Liver (tissue), 9 donors: ENCODE results near the gene TIMP3. TPM values are rescaled to one million over a fixed set of nuclear protein-coding genes. Genes with fewer than 3 reads are reported as not detected.

Experiments used
- DNase-seq: peaks from one replicate; pipeline ENCODE4 v3.0.0-alpha.2; 2017; ENCODE audit warnings: low spot score
- H3K27ac ChIP-seq, 2 donors: one replicate each; pipeline ENCODE4 v1.7.0; 2013; ENCODE audit warnings: inconsistent platforms in 2 of 2, low read length in 2 of 2, control low read depth in 1 of 2, low read depth in 1 of 2, mild to moderate bottlenecking in 1 of 2
- H3K27me3 ChIP-seq, 4 donors: one replicate each; pipeline versions ENCODE4 v1.6.1 to v1.7.0; 2013; ENCODE audit warnings: low read length in 3 of 4, inconsistent platforms in 1 of 4, mild to moderate bottlenecking in 1 of 4, moderate library complexity in 1 of 4; ENCODE audit not compliant: control insufficient read depth in 4 of 4, insufficient read depth in 4 of 4
- H3K36me3 ChIP-seq, 4 donors: one replicate each; pipeline versions ENCODE4 v1.6.1 to v1.7.0; 2013; ENCODE audit warnings: low read length in 3 of 4, mild to moderate bottlenecking in 3 of 4, low read depth in 1 of 4, moderate library complexity in 1 of 4; ENCODE audit not compliant: control insufficient read depth in 4 of 4, insufficient read depth in 3 of 4
- H3K4me1 ChIP-seq, 4 donors: one replicate each; pipeline versions ENCODE4 v1.6.1 to v1.7.0; 2013; ENCODE audit warnings: low read length in 3 of 4, mild to moderate bottlenecking in 3 of 4, moderate library complexity in 1 of 4; ENCODE audit not compliant: control insufficient read depth in 4 of 4, insufficient read depth in 4 of 4
- H3K4me3 ChIP-seq, 3 donors: one replicate each; pipeline versions ENCODE4 v1.6.1 to v1.7.0; 2013; ENCODE audit warnings: low read length in 3 of 3, control low read depth in 1 of 3, low read depth in 1 of 3, mild to moderate bottlenecking in 1 of 3
- H3K9ac ChIP-seq, 2 donors: one replicate each; pipeline ENCODE4 v1.7.0; 2013; ENCODE audit warnings: low read length in 2 of 2, mild to moderate bottlenecking in 2 of 2, moderate library complexity in 2 of 2, control low read depth in 1 of 2, low read depth in 1 of 2
- H3K9me3 ChIP-seq, 4 donors: one replicate each; pipeline versions ENCODE4 v1.6.1 to v1.7.0; 2013; ENCODE audit warnings: low read length in 3 of 4; ENCODE audit not compliant: control insufficient read depth in 4 of 4
- EGR1 ChIP-seq, 2 donors: IDR thresholded peaks; 2 replicates each; pipeline ENCODE4 v1.6.1; 2016 to 2018; ENCODE audit warnings: antibody characterized with exemption in 2 of 2, low read depth in 2 of 2
- FOXA2 ChIP-seq: IDR thresholded peaks from 2 replicates; pipeline ENCODE4 v1.6.1; 2016; ENCODE audit warnings: antibody characterized with exemption
- GABPA ChIP-seq, 2 donors: IDR thresholded peaks in 1 of 2; conservative IDR thresholded peaks in 1 of 2; 2 replicates each; pipeline ENCODE4 v1.6.1; 2016; ENCODE audit warnings: antibody characterized with exemption in 2 of 2, mild to moderate bottlenecking in 1 of 2, moderate library complexity in 1 of 2
- HNF4A ChIP-seq, 2 donors: conservative IDR thresholded peaks; 2 replicates each; pipeline ENCODE4 v1.6.1; 2016; ENCODE audit warnings: antibody characterized with exemption in 2 of 2, mild to moderate bottlenecking in 2 of 2
- HNF4G ChIP-seq: IDR thresholded peaks from 2 replicates; pipeline ENCODE4 v1.6.1; 2016; ENCODE audit warnings: antibody characterized with exemption
- JUND ChIP-seq, 2 donors: IDR thresholded peaks; 2 replicates each; pipeline ENCODE4 v1.6.1; 2016; ENCODE audit warnings: antibody characterized with exemption in 2 of 2
- NR2F2 ChIP-seq: IDR thresholded peaks from 2 replicates; pipeline ENCODE4 v1.6.1; 2016; ENCODE audit warnings: antibody characterized with exemption
- RAD21 ChIP-seq, 2 donors: IDR thresholded peaks; 2 replicates each; pipeline ENCODE4 v1.6.1; 2016; ENCODE audit warnings: antibody characterized with exemption in 2 of 2, mild to moderate bottlenecking in 2 of 2
- RXRA ChIP-seq, 2 donors: IDR thresholded peaks; 2 replicates each; pipeline ENCODE4 v1.6.1; 2017 to 2018; ENCODE audit warnings: antibody characterized with exemption in 2 of 2, mild to moderate bottlenecking in 1 of 2
- SP1 ChIP-seq: IDR thresholded peaks from 2 replicates; pipeline ENCODE4 v1.6.1; 2018; ENCODE audit warnings: antibody characterized with exemption, mild to moderate bottlenecking
- TAF1 ChIP-seq: conservative IDR thresholded peaks from 2 replicates; pipeline ENCODE4 v1.6.1; 2016; ENCODE audit warnings: antibody characterized with exemption, mild to moderate bottlenecking
- YY1 ChIP-seq: IDR thresholded peaks from 2 replicates; pipeline ENCODE4 v1.6.1; 2016; ENCODE audit warnings: antibody characterized with exemption, mild to moderate bottlenecking
- WGBS: extraction: QIAGEN DNeasy Blood & Tissue Kit; methylation state at CpG from one replicate; pipeline ENCODE4 v1.1.7; 2013; 5-methylcytosine and 5-hydroxymethylcytosine counted together
- polyA plus RNA-seq, 2 donors: library from polyadenylated mRNA; stranded (reverse) in 1 of 2; unstranded in 1 of 2; fragments of 200-250 nt in 1 of 2; fragments of >200 nt in 1 of 2; fragmentation: Nextera tagmentation in 1 of 2; extraction: Ambion mirVana in 1 of 2; gene quantifications; one replicate each; pipeline versions ENCODE4 v1.2.1 to v1.2.3, GENCODE V29; 2013 to 2015
- total RNA-seq, 2 donors: library from RNA; depleted of rRNA; stranded (reverse); fragments of >200 nt; gene quantifications; one replicate each; pipeline ENCODE4 v1.2.3, GENCODE V29; 2014
- TF ChIP-seq, protein P1 (sequence below): IDR thresholded peaks from 2 replicates; pipeline ENCODE4 v1.6.1; 2016; ENCODE audit warnings: antibody characterized with exemption, mild to moderate bottlenecking
- TF ChIP-seq, protein P2 (sequence below): fragments of 150-350 bp; IDR thresholded peaks from 2 replicates; pipeline ENCODE4 v1.5.1; 2017; ENCODE audit warnings: improper control_type of control experiment, low read depth, low read length; ENCODE audit not compliant: missing input control
- TF ChIP-seq, protein P3 (sequence below): IDR thresholded peaks from 2 replicates; pipeline ENCODE4 v1.6.1; 2016; ENCODE audit warnings: antibody characterized with exemption
- TF ChIP-seq, protein P4 (sequence below): IDR thresholded peaks from 2 replicates; pipeline ENCODE4 v1.6.1; 2016; ENCODE audit warnings: antibody characterized with exemption
- TF ChIP-seq, protein P5 (sequence below): IDR thresholded peaks from 2 replicates; pipeline ENCODE4 v1.6.1; 2016; ENCODE audit warnings: antibody characterized with exemption
- donor health status: healthy.
- donor health status: healthy.
- donor health status: healthy.
- donor health status: healthy.
- donor health status: healthy.

TIMP3 gene
- total and polyA plus RNA-seq, 4 donors = 28.0 to 44.0 (median 31.2) TPM

DNA sequence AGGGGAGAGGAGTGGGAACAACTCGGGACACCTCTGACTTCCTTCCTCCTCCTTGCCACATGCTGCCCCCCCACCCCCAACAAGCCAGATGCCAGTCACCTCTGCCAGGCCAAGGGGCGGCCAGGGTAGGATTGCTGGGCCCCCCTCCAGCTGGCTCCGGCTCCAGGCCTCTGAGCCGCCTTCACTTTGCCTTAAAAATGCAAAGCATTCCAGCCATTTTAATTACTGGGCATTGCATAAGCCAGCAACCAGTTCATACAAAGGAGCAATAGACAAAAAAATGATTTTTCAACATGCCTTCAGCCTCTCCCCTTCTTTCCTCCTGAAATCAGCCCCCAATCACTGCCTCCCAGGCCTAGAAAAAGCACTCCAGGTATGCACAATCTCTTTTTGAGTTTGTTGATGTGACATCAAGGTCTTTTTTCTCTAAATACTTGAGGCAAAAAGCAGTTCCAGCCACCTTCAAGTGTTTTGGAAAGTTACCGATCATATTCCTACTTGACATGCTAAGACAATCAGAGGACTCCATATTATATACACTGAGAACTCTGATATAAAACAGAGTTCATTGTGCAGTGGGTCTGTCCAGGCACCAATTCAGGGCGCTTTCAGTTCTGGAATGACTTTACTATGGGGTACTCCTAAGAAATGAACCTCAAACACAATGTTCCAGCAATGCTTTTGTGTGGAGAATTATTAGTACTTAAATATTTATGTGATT lies 12.4 kb upstream of the TIMP3 start (continued):
- TF ChIP-seq, protein P1, sequence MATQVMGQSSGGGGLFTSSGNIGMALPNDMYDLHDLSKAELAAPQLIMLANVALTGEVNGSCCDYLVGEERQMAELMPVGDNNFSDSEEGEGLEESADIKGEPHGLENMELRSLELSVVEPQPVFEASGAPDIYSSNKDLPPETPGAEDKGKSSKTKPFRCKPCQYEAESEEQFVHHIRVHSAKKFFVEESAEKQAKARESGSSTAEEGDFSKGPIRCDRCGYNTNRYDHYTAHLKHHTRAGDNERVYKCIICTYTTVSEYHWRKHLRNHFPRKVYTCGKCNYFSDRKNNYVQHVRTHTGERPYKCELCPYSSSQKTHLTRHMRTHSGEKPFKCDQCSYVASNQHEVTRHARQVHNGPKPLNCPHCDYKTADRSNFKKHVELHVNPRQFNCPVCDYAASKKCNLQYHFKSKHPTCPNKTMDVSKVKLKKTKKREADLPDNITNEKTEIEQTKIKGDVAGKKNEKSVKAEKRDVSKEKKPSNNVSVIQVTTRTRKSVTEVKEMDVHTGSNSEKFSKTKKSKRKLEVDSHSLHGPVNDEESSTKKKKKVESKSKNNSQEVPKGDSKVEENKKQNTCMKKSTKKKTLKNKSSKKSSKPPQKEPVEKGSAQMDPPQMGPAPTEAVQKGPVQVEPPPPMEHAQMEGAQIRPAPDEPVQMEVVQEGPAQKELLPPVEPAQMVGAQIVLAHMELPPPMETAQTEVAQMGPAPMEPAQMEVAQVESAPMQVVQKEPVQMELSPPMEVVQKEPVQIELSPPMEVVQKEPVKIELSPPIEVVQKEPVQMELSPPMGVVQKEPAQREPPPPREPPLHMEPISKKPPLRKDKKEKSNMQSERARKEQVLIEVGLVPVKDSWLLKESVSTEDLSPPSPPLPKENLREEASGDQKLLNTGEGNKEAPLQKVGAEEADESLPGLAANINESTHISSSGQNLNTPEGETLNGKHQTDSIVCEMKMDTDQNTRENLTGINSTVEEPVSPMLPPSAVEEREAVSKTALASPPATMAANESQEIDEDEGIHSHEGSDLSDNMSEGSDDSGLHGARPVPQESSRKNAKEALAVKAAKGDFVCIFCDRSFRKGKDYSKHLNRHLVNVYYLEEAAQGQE = no peak
- TF ChIP-seq TAF1 (no peak), EGR1 (IDR thresholded peaks at IDR 0.05; ENCODE audit: low read depth in 2 of 2) (no peak)
- TF ChIP-seq, protein P2, sequence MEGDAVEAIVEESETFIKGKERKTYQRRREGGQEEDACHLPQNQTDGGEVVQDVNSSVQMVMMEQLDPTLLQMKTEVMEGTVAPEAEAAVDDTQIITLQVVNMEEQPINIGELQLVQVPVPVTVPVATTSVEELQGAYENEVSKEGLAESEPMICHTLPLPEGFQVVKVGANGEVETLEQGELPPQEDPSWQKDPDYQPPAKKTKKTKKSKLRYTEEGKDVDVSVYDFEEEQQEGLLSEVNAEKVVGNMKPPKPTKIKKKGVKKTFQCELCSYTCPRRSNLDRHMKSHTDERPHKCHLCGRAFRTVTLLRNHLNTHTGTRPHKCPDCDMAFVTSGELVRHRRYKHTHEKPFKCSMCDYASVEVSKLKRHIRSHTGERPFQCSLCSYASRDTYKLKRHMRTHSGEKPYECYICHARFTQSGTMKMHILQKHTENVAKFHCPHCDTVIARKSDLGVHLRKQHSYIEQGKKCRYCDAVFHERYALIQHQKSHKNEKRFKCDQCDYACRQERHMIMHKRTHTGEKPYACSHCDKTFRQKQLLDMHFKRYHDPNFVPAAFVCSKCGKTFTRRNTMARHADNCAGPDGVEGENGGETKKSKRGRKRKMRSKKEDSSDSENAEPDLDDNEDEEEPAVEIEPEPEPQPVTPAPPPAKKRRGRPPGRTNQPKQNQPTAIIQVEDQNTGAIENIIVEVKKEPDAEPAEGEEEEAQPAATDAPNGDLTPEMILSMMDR = no peak
- TF ChIP-seq, protein P3, sequence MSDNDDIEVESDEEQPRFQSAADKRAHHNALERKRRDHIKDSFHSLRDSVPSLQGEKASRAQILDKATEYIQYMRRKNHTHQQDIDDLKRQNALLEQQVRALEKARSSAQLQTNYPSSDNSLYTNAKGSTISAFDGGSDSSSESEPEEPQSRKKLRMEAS = no peak

DNA sequence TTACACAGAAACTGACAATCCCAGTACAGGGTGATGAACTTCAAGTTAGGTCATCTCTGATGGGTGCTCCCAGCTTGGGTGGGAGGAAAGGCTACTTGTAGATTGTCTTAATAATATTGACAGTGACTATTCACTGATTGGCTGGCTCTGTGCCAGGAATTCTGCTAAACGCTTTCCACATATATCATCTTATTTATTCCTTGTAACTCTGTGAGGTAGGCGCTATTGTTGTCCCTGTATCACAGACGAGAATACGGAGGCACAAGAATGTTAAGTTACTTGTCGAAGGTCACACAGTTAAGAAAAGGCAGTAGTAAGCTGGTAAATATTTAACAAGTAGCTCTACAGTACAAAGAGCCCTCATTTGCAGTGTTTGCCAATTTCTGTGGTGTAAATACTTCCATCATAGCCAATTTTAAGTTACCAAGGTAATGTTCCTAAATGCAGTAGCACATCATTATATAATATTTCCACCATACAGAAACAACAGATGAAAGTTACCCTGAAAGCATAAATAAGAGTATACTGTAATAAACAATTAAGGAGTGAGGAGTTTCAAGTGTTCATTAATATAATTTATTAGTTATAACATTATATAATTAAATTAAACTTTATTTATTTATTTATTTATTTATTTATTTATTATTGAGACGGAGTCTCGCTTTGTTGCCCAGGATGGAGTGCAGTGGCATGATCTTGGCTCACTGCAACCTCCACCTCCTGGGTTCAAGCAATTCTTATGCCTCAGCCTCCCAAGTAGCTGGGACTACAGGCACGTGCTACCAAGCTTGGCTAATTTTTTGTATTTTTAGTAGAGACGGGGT lies 11.5 kb upstream of the TIMP3 start:
- 74% methylated on average over 9 of the region's 9 CpGs for WGBS
- Histone ChIP-seq H3K9me3 (no peaks in the 10 kb centered on the region), H3K9ac (no peak overlapping the region), H3K4me1 (peaks cover 0 to 4% (median 2%) of the 10 kb centered on the region in 4 donors), H3K27me3 (no peaks in the 10 kb centered on the region), H3K4me3 (no peak overlapping the region), H3K27ac (no peak overlapping the region), H3K36me3 (no peaks in the 10 kb centered on the region)
- DNase-seq = no peak
- TF ChIP-seq TAF1 (no peak), JUND (IDR thresholded peaks at IDR 0.05) (peak in 1 of 2 donors; percentile 32), HNF4A (conservative IDR thresholded peaks at IDR 0.05) (peak; percentile 31 to 52), HNF4G (no peak), GABPA (IDR thresholded peaks at IDR 0.05 in 1 of 2, conservative IDR thresholded peaks at IDR 0.05 in 1 of 2) (no peak), RXRA (IDR thresholded peaks at IDR 0.05) (peak in 1 of 2 donors; percentile 46), RAD21 (IDR thresholded peaks at IDR 0.05) (no peak), YY1 (no peak), EGR1 (IDR thresholded peaks at IDR 0.05; ENCODE audit: low read depth in 2 of 2) (peak in 1 of 2 donors; percentile 28), SP1 (no peak), NR2F2 (no peak), FOXA2 (no peak)
- TF ChIP-seq, protein P4, sequence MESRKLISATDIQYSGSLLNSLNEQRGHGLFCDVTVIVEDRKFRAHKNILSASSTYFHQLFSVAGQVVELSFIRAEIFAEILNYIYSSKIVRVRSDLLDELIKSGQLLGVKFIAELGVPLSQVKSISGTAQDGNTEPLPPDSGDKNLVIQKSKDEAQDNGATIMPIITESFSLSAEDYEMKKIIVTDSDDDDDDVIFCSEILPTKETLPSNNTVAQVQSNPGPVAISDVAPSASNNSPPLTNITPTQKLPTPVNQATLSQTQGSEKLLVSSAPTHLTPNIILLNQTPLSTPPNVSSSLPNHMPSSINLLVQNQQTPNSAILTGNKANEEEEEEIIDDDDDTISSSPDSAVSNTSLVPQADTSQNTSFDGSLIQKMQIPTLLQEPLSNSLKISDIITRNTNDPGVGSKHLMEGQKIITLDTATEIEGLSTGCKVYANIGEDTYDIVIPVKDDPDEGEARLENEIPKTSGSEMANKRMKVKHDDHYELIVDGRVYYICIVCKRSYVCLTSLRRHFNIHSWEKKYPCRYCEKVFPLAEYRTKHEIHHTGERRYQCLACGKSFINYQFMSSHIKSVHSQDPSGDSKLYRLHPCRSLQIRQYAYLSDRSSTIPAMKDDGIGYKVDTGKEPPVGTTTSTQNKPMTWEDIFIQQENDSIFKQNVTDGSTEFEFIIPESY = peak; percentile 16
- TF ChIP-seq, protein P3 = no peak
- TF ChIP-seq, protein P5, sequence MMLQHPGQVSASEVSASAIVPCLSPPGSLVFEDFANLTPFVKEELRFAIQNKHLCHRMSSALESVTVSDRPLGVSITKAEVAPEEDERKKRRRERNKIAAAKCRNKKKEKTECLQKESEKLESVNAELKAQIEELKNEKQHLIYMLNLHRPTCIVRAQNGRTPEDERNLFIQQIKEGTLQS = no peak
- TF ChIP-seq, protein P2 = no peak
- TF ChIP-seq, protein P1 = no peak
